ENCODE measurements around the gene PRCD.
"Not testable (repeated sequence)": the region's sequence is repeated elsewhere in the genome, so short reads cannot be mapped to it uniquely, and the experiment has no call there.

- TF ChIP-seq POLR2A, CTCF (IDR thresholded peaks at IDR 0.05): not testable (repeated sequence)
Observed at GRCh38 chr17:76564991-76565727, 25.3 kb downstream of the PRCD start.

Measured in adrenal gland (tissue), 5 donors.